MM.1S (cell line): ENCODE results near the gene GCNT1.

Source experiments
- CTCF ChIP-seq: fragments of 300-600 bp; sonication (generic); IDR thresholded peaks from 2 replicates; pipeline ENCODE4 v1.5.1; 2016; ENCODE audit warnings: antibody characterized with exemption, low read length, mixed read lengths
- EZH2 ChIP-seq: fragments of 300-600 bp; sonication (generic); optimal IDR thresholded peaks from 2 replicates; pipeline ENCODE3; 2017; ENCODE audit warnings: low read depth, mild to moderate bottlenecking, antibody characterized with exemption, low read length, mixed read lengths

DNA sequence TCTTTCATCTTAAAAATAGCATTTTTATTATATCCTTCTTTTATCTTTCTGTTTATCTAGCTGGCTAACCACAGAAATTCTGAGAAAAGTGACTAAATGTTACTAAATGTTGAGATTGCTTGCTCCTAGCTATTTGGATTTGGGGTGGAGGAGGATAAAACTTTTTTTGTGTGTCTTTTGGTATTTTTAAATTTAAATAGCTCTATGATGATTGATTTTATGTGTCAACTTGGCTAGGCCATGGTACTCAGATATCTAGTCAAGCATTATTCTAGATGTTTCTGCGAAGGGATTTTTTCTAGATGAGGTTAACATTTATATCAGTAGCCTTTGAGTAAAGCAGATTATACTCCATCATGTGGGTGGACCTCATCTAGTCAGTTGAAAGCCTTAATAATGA is 75.0 kb downstream of the GCNT1 start:
- TF ChIP-seq CTCF (no peak), EZH2 (no peak)
